Lung (tissue), 12 donors: ENCODE data around the gene HSP90AB1. TPM values are rescaled to one million over a fixed set of nuclear protein-coding genes. Genes with fewer than 3 reads are reported as not detected.

Source experiments
- ATAC-seq: fragments of 200-7000 bp; cut with Tn5 transposase; one replicate; pipeline ENCODE4 v1.9.1; 2020; ENCODE audit warnings: moderate number of reproducible peaks; ENCODE audit not compliant: insufficient read depth, low FRiP score
- DNase-seq, 3 donors: peaks; one replicate each; pipeline ENCODE4 v3.0.0-alpha.2; 2013 to 2017
- H3K27ac ChIP-seq, 2 donors: one replicate each; pipeline ENCODE4 v1.5.1; 2013; ENCODE audit warnings: mild to moderate bottlenecking in 2 of 2, moderate library complexity in 2 of 2, control low read depth in 1 of 2, inconsistent platforms in 1 of 2, low read depth in 1 of 2, low read length in 1 of 2
- H3K27me3 ChIP-seq, 3 donors: one replicate each; pipeline ENCODE4 v1.5.1; 2013; ENCODE audit warnings: low read length in 2 of 3; ENCODE audit not compliant: control insufficient read depth in 3 of 3, insufficient read depth in 3 of 3
- H3K36me3 ChIP-seq, 4 donors: one replicate each; pipeline ENCODE4 v1.5.1; 2013; ENCODE audit warnings: low read length in 4 of 4, mild to moderate bottlenecking in 1 of 4, moderate library complexity in 1 of 4; ENCODE audit not compliant: control insufficient read depth in 4 of 4, insufficient read depth in 4 of 4
- H3K4me1 ChIP-seq, 5 donors: one replicate each; pipeline ENCODE4 v1.5.1; 2013; ENCODE audit warnings: low read length in 5 of 5, mild to moderate bottlenecking in 2 of 5, moderate library complexity in 1 of 5; ENCODE audit not compliant: control insufficient read depth in 5 of 5, insufficient read depth in 5 of 5
- H3K4me3 ChIP-seq: one replicate; pipeline ENCODE4 v1.5.1; 2013; ENCODE audit warnings: mild to moderate bottlenecking, control low read depth, moderate library complexity
- H3K9ac ChIP-seq, 2 donors: one replicate each; pipeline ENCODE4 v1.5.1; 2013; ENCODE audit warnings: low read length in 2 of 2, control low read depth in 1 of 2; ENCODE audit not compliant: insufficient read depth in 1 of 2
- H3K9me3 ChIP-seq, 4 donors: one replicate each; pipeline ENCODE4 v1.5.1; 2013; ENCODE audit warnings: low read length in 3 of 4, mild to moderate bottlenecking in 1 of 4, moderate library complexity in 1 of 4; ENCODE audit not compliant: control insufficient read depth in 4 of 4, insufficient read depth in 3 of 4
- CTCF ChIP-seq: IDR thresholded peaks from 2 replicates; pipeline ENCODE4 v1.5.1; 2012; ENCODE audit warnings: mild to moderate bottlenecking; ENCODE audit errors: control extremely low read depth, extremely low read depth
- WGBS, 2 donors: extraction: QIAGEN DNeasy Blood & Tissue Kit; methylation state at CpG; one replicate each; pipeline ENCODE4 v1.1.7; 2013; 5-methylcytosine and 5-hydroxymethylcytosine counted together
- polyA plus RNA-seq, 2 donors: library from polyadenylated mRNA; stranded (reverse); fragments of 200-250 nt; gene quantifications; one replicate each; pipeline ENCODE4 v1.2.1, GENCODE V29; 2013
- total RNA-seq, 2 donors: library from RNA; depleted of rRNA in 1 of 2; stranded (reverse); fragments of >200 nt in 1 of 2; gene quantifications; one replicate each; pipeline ENCODE4 v1.2.1, GENCODE V29; 2014 to 2021
- donor health status: control.
- donor health status: control.
- donor health status: Bipolar disorder and iron deficiency.
- donor health status: healthy.
- donor health status: DM: yes; HTN: yes; CAD: no.

The HSP90AB1 gene
- total and polyA plus RNA-seq, 4 donors: 289 to 700 (median 509) TPM

- peak overlapping the region in 1 of 2 donors; percentile 14 for H3K9ac ChIP-seq
Measured at GRCh38 chr6:44219053-44219814, 27.7 kb upstream of the HSP90AB1 start.

GRCh38 chr6:44219815-44220784 lies 26.8 kb upstream of the HSP90AB1 start:
- 58 to 59% methylated on average over 28 of the region's 28 CpGs for WGBS, 2 donors
- Histone ChIP-seq H3K9me3 (no peaks in the 10 kb centered on the region), H3K36me3 (no peaks in the 10 kb centered on the region), H3K4me3 (no peak overlapping the region), H3K27ac (peak overlapping the region; percentile 60 to 77), H3K4me1 (peaks cover 18 to 61% (median 32%) of the 10 kb centered on the region in 5 donors), H3K9ac (no peak overlapping the region), H3K27me3 (no peaks in the 10 kb centered on the region)
- ATAC-seq (no peak), DNase-seq (no peak)
- TF ChIP-seq CTCF: no peak

More at GRCh38 chr6:44219053-44219814, 27.7 kb upstream of the HSP90AB1 start:
- Histone ChIP-seq H3K4me3 (peak overlapping the region; percentile 60), H3K27ac (peak overlapping the region; percentile 65 to 77), H3K4me1 (peaks cover 12 to 57% (median 30%) of the 10 kb centered on the region in 5 donors), H3K27me3 (no peaks in the 10 kb centered on the region), H3K9me3 (no peaks in the 10 kb centered on the region), H3K36me3 (no peaks in the 10 kb centered on the region)
- peak; percentile 93 to 97 (median 94) for DNase-seq
- WGBS, 2 donors: 2 to 3% methylated on average over 23 to 45 of the region's 45 CpGs
- ATAC-seq: peak; percentile 77
- TF ChIP-seq CTCF: no peak

- H3K27me3 ChIP-seq: no peaks in the 10 kb centered on the region
- no peak for ATAC-seq
- 87 to 93% methylated on average over 4 of the region's 4 CpGs for WGBS, 2 donors
- peaks cover 18 to 61% (median 31%) of the 10 kb centered on the region in 5 donors for H3K4me1 ChIP-seq
- no peak for DNase-seq
- H3K9ac ChIP-seq: no peak overlapping the region
- peak overlapping the region; percentile 68 to 77 for H3K27ac ChIP-seq
- H3K36me3 ChIP-seq: no peaks in the 10 kb centered on the region
- H3K9me3 ChIP-seq: no peaks in the 10 kb centered on the region
- H3K4me3 ChIP-seq: no peak overlapping the region
- no peak for TF ChIP-seq CTCF
Measured at GRCh38 chr6:44220913-44221290, 26.0 kb upstream of the HSP90AB1 start.
